NCI-H2081 (cell line): ENCODE measurements around the gene PATJ.
"Not testable (repeated sequence)": the region's sequence is repeated elsewhere in the genome, so short reads cannot be mapped to it uniquely, and the experiment has no call there.

Experiments used
- DNase-seq, 2 experiments: peaks; one replicate each; lab custom pipeline; 2025; lab: John Stamatoyannopoulos, UW

PATJ gene

DNA sequence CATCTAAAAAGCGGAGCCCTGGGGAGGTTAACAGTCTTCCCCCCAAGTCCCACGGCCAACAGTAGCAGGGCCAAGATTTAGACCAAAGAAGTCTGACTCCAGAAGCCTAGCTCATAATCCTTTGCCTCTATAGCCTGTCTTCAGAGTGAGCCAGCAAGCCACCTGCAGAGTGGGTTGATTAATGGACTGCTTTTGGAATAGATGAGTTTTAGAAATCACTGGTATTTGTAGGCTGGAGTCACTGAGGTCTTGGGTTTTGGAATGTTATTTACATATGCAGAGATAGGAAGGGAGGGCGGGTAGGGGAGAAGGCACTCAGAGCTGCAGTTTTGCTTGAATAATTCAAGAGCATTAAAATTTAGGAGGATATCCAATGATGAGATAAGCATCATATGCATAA is 361.6 kb downstream of the PATJ start:
- DNase-seq, result no peak

GRCh38 chr1:62107923-62108322 is 365.6 kb downstream of the PATJ start:
- no peak for DNase-seq

GRCh38 chr1:62109124-62109523 is 366.8 kb downstream of the PATJ start:
- no peak for DNase-seq

- no peak for DNase-seq
Observed at GRCh38 chr1:62110198-62110817, 368.0 kb downstream of the PATJ start.

DNA sequence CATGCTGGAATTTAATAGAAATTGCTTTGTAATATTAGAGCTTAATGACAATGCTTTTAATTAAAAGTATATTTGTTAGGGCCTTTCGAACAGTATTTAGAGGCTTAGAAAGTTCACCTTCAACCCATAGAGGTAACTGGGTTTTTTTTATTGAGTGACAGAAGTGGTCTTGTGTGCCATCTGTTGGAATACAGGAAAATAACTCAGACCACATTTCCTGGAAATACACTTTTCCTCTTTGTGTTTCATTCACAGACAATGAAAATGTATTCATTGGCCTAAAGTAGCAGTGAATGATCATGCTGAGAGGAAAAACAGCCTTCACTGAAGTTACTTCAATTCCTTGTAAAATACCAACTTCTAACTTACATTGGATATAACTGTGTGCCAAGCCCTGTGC is 368.8 kb downstream of the PATJ start:
- no peak for DNase-seq

DNA sequence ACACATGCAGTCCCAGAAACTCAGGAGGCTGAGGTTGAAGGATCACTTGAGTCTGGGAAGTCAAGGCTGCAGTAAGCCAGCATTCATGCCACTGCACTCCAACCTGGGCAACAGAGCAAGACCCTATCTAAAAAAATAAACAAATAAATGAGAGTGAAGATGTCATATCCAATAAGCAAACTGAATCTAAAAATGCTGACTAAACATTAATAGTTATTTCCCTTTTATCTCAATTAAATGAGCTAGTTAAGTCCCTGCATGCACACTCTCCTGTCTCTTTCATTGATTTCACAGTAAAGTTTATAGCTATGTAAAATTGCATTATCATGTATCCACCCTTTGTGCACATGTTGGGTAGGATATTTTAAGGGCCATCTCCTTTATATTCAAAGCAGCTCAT is 371.2 kb downstream of the PATJ start:
- no peak for DNase-seq

DNA sequence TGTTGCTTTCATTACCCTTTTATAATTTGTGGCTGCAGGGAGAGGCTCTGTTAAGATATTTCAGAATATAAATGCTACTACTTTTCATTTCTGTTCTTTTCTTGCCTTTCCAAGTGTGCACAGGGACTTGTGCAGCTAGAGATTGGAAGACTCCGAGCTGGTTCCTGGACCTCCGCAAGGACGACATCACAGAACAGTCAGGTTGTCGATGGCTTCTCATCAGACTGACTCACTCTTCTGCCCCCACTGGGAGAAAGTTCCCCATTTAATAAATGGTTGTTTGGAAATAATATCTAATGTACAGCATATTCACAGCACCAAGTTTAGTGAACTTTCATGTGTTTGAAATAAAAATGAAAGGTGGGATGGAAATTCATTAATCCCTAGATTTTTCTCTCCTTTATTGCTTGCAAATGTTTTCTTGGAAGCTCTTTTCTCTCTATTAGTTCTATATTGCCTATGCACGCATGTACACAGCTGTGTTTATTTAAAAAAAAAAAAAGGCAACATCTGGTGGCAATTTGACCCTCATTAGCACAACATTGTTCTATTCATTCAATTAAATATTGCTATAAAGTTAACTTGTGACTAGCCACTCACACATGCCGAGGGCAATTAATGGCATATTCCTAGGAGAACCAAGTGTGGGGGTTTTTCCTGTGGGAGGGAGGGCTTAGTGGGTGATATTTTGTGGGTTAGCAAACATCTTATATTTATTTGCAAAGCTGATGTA is 374.9 kb downstream of the PATJ start:
- no peak for DNase-seq

- DNase-seq, result no peak
Observed at GRCh38 chr1:62126579-62127290, 384.5 kb downstream of the PATJ start.

DNA sequence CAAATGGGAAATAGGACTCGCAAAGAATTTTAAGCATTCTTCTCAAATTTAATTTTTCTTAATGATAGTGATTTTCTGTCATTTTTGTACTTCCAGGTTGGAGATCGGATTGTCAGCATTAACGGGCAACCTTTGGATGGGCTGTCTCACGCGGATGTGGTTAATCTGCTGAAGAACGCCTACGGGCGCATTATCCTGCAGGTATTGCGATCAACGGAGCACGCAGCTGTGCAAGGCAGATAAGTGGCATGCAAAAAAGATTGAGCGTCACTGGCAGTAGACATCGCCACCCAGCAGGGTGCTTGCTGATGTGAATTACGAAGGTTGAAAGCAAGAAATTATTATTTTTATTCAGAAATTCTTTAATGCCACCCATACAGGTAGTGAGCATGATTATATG is 386.5 kb downstream of the PATJ start:
- DNase-seq, result no peak

DNA sequence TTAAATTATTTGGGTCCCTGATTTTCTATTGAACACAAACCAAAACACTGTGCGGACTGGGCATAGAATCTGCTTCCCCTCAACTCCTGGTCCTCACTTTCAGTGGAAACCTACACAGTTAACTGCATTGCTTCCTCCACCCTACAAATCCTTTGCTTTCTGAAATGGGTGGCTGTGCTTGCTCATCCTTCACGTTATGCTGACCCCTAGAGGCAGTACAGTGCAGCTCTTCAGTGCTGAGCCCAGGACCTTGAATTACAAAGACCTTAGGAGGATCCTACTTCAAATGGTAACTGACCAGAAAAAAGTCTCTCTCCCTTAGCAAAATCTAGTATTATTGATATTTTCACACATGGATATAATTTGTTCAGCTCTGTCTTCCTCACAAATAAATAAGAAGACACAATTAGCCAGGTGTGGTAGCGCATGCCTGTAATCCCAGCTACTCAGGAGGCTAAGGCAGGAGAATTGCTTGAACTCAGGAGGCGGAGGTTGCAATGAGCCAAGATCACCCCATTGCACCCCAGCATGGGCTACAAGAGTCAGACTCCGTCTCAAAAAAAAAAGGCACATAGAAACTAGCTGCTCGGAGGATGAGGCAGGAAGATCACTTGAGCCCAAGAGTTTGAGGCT is 388.9 kb downstream of the PATJ start:
- DNase-seq, result peak; percentile 57 to 69

- DNase-seq, result no peak
Observed at GRCh38 chr1:62138029-62138428, 395.7 kb downstream of the PATJ start.

- DNase-seq, result no peak
Observed at GRCh38 chr1:62139410-62139809, 397.1 kb downstream of the PATJ start.

DNA sequence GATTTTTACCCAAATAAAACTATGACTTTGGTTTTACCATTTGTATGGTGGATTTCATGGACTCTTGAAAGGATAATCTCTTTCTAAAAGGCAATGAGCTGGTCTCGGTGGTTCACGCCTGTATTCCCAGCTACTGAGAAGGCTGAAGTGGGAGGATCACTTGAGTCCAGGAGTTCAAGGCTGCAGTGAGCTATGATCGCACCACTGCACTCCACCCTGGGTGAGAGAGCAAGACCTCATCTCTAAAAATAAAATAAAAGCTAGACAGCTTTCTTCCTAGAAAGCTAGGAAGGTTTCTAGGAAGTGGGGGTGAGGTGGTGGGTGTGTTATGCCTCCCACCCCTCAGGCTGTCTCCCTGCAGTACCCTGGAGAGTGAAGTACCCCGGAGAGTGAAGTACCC is 398.4 kb downstream of the PATJ start:
- DNase-seq, result no peak

DNA sequence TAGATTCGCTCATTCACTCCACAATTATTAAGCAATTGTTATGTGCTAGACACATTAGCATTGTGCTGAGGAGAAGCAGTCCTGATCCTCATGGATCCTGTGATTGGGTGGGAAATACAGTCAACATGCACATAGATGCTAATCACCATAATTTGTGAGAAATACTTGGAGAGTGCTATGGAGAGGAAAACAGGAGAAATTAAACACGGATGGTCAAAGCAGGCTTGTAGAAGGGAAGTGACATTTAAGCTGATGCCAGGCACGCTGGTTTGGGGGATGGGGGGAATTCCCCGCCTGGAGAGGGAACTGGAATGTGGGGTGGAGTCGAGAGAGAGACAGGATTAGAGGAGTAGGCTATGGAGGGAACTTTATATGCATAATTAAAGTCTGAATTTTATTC is 400.2 kb downstream of the PATJ start:
- DNase-seq, result no peak

DNA sequence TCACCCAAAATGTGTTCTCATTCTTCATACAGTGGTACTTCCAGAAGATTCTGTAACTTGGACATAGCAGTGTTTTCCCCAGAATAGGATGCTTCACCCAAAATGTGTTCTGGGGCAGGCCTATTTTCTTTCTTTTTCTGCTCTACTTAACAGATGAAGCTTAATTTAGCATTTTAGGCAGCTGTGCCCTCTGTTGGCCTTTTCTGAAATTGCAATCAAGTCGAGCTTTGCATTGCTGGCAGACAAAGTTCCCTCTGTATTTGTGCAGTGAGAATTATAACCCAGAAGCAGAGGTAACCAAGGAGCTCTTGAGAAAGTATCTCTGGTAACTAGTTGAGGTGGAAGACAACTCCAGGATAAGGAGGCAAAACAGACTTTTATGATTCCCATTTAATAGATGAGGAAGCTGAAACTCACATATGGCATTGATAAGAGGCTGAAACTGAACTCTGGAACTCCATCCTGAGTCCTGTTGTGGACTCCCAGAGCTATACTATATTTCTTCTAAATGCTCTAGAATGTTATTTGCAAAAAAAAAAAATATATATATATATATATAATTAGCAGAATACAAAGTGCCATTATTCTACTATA is 402.1 kb downstream of the PATJ start:
- peak; percentile 23 to 25 for DNase-seq

DNA sequence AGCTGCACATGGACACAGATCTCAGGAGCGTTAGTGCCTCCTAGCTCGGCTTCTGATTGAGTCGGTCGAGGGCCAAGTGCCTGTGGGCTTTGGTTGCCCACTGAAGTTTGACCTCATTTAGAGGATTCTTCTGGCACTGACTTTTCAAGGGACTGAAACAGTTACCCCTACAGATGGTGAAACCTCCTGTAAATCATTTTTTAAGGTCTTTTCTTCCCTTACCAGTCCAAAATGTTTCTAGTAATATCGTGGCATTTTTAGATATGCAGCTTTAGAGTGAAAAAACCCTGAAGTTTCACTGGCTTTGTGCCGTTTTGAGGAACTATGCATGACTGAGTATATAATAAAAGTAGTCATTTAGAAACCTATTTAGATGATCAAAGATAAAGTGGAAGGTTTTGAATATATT is 417.7 kb downstream of the PATJ start:
- no peak for DNase-seq

DNA sequence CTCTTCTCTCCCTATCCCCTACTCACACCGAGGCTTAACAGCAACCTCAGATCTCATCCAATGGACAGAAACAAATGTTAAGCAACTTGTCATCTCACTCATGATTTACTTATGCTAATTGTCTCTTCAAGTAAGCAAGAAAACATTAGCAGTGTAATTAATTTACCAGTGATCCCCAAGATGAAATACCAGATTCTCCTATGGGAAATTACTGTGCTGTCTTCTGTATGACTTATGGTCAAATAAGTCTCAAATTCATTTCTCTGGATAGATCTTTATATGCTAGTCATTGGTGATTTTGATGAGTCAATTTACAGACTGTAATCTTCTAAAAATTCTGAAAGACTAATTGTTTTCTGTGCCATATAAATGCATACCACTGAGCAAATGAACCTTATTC is 419.4 kb downstream of the PATJ start:
- DNase-seq, result no peak

- not testable (repeated sequence) for DNase-seq
Observed at GRCh38 chr1:62170380-62170779, 428.1 kb downstream of the PATJ start.

DNA sequence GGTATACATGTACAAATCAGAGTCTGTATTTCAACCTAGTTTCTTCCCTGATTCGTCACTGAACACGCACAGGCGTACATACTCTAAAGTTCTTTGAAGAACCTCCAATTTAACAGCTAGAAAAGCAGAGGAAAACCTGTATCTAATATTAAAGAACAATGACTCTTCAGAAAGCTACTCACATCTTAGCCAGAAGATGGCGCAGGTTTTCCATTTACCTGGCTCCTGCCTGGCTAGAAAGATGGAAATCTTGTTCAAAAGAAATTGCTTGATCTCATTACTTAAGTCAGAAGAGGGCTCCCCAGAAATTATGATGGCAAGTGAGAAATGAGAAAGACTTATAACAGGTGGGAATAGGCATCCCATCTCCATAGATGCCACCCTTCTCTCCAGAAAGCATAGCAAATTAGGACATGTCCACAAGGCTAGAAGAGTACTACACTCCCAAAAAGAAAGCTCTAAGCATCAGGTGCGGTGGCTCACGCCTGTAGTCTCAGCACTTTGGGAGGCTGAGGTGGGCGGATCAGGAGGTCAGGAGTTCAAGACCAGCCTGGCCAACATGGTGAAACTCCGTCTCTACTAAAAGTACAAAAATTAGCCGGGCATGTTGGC is 433.4 kb downstream of the PATJ start:
- DNase-seq, result peak; percentile 38 to 56

GRCh38 chr1:62176597-62177312 is 434.5 kb downstream of the PATJ start:
- no peak for DNase-seq

- DNase-seq, result no peak
Observed at GRCh38 chr1:62177621-62178020, 435.3 kb downstream of the PATJ start.
